GM18951 (cell line): ENCODE measurements around the gene AKAP13.

Experiments used
- POLR2A ChIP-seq: IDR thresholded peaks from 4 replicates; pipeline ENCODE4 v1.6.1; 2011; ENCODE audit warnings: mild to moderate bottlenecking; ENCODE audit not compliant: insufficient read length, insufficient read depth; ENCODE audit errors: extremely low read depth
- in situ Hi-C: fragments of 300-500 bp; cut with MboI; formaldehyde crosslinking; loops from one replicate; pipeline ENCODE4 v1.12.0; 2022; ENCODE audit warnings: low sequenced_read_pairs, mixed read lengths, inconsistent platforms; ENCODE audit not compliant: unreplicated experiment

The AKAP13 gene

DNA sequence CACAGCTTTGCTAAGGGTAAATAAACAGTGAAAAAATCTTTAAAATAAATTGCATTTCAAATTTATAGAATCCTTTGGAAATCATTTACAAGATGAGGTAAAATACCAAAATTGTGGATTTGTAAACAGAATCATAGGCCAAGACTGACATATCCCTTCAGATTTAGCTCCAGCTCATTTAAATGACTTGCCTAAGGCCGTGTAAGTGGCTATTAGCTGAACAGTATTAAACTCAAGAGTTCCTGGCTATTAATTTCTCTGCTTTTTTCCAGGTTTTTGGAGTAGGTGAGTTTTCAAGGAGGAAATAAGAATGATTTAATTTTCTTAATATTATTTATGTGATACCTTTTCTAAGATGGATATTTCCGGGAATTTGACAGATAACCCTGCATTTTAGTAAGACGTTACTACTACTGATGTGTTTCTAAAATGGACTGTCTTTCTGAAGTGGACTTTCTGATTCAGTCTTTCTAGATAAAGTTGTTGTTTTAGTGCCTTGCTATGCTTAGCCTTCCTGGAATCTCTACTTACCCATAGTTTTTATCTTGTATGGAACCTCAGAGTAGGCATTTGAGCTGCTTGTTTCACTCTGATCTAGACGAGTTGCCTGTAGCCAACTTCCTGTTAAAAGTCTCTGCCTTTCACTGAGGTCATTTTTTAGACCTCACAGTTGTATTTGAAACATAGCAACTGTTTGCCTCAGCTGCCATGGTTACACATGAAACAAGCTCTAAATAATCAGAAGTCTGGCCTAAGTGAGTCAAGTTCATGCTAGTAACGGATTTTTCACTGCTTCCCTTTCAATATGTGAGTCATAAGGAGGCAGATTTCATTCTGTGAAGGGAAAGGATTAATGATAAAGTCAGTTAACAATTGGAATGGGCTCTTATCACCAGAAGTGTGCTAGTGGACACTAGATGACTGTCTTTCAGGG lies 287.4 kb downstream of the AKAP13 start:
- no peak for TF ChIP-seq POLR2A
- in situ Hi-C loops: no loop called here

- TF ChIP-seq POLR2A: no peak
- in situ Hi-C loops: no loop called here
These were observed 290.8 kb downstream of the AKAP13 start for GRCh38 chr15:85671156-85671555.

GRCh38 chr15:85672332-85673084 lies 292.1 kb downstream of the AKAP13 start:
- in situ Hi-C loops: no loop called here
- TF ChIP-seq POLR2A: no peak

- in situ Hi-C loops: no loop called here
- TF ChIP-seq POLR2A: no peak
These were observed 292.9 kb downstream of the AKAP13 start for GRCh38 chr15:85673326-85673725.

DNA sequence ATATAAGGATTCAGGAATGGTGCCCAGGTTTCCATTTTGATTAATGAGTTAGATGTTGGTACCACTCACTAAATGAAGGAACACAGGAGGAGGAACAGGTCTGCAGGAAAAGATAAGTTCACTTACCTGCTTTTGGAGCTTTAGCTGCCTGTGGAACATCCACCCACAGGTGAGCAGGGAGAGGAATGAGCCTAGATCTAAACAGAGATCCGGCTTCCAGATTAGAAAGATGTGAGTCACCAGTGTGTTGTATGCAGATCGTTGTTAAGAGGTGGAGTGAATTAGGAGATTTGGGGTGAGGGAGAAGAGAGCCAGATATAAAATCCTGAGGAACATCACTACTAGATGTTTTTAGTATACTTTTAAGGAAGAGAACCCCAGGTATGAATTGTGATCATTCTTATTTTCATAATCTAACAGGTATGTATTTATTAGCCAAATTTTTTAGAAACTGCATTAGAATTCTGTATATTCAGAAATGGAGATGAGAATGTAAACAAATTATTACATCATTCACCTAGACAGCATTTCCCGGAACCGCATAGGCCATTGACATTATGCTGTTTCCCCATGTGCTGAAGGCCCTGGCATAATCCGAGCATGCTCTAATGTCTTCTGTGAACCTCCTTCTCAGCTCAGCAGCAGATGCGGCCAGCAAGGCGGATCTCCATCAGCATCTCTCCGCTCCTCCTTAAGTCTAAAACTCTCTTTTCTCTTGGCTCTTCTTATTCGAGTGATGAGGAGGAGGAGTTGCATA lies 296.1 kb downstream of the AKAP13 start:
- in situ Hi-C loops: no loop called here

GRCh38 chr15:85679231-85679630 lies 298.8 kb downstream of the AKAP13 start:
- no peak for TF ChIP-seq POLR2A

More for the DNA sequence above, 296.1 kb downstream of the AKAP13 start:
- no peak for TF ChIP-seq POLR2A

DNA sequence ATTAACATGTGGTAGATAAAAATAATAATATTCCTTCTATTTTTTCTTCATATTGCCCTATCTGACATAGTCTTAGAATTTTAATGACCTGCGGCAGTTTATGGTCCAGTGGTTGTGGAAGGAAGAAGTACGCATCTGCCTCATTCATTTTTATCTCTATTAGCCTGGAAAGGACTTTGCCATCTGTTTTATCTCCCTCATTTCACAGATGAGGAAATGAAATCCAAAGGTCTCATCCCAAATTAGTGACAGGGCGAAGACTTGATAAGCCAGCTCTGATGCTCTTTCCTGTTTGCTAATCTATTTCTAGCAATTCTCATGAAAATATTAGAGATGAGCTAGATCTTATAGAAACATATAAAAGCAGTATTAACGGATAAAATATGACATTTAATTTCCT lies 301.0 kb downstream of the AKAP13 start:
- TF ChIP-seq POLR2A: no peak
- in situ Hi-C loops: no loop called here

More at GRCh38 chr15:85679231-85679630, 298.8 kb downstream of the AKAP13 start:
- in situ Hi-C loops: no loop called here

GRCh38 chr15:85684174-85684710 lies 303.8 kb downstream of the AKAP13 start:
- TF ChIP-seq POLR2A: no peak
- in situ Hi-C loops: no loop called here

- TF ChIP-seq POLR2A: no peak
- in situ Hi-C loops: no loop called here
These were observed 305.0 kb downstream of the AKAP13 start for GRCh38 chr15:85685356-85685755.

DNA sequence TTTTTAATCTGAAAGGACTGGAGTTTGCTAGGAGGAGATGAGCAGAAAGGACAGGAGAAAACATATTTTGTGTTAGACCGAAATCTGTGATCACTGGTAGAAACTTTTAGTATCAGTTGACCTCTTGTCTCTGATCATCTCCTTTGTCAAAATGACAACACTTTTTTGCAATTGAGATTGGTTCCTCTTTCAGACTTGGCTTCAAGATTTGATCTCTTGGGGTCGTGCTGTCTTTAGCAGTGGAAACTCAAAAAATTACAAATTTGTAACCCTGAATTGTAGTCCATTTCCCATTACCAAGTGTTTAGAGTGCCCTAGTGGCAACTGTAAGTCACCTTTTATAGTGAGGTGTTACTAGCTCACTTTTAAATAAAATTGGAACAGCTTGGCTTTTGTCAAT lies 306.9 kb downstream of the AKAP13 start:
- no peak for TF ChIP-seq POLR2A
- in situ Hi-C loops: no loop called here

GRCh38 chr15:85688711-85689110 lies 308.3 kb downstream of the AKAP13 start:
- in situ Hi-C loops: no loop called here
- TF ChIP-seq POLR2A: no peak

GRCh38 chr15:85689729-85690128 lies 309.3 kb downstream of the AKAP13 start:
- peak; percentile 68 for TF ChIP-seq POLR2A
- in situ Hi-C loops: no loop called here

GRCh38 chr15:85690561-85691231 lies 310.3 kb downstream of the AKAP13 start:
- peak; percentile 48 for TF ChIP-seq POLR2A
- in situ Hi-C loops: no loop called here
